AG09309 (cell line): ENCODE results near the gene EMC9.

Source experiments
- DNase-seq: peaks from one replicate; pipeline ENCODE4 v3.0.0-alpha.2; 2010; ENCODE audit warnings: low read depth
- H3K4me3 ChIP-seq: 2 replicates; pipeline ENCODE4 v1.5.1; 2011; ENCODE audit warnings: mild to moderate bottlenecking, low read depth, low read length, moderate library complexity; ENCODE audit not compliant: control insufficient read depth
- TF ChIP-seq, protein P1 (sequence below): IDR thresholded peaks from 2 replicates; pipeline ENCODE4 v1.5.1; 2011; ENCODE audit warnings: mild to moderate bottlenecking, low read depth, low read length, inconsistent platforms; ENCODE audit not compliant: insufficient read depth, control insufficient read depth; ENCODE audit errors: missing control alignments

EMC9 gene

DNA sequence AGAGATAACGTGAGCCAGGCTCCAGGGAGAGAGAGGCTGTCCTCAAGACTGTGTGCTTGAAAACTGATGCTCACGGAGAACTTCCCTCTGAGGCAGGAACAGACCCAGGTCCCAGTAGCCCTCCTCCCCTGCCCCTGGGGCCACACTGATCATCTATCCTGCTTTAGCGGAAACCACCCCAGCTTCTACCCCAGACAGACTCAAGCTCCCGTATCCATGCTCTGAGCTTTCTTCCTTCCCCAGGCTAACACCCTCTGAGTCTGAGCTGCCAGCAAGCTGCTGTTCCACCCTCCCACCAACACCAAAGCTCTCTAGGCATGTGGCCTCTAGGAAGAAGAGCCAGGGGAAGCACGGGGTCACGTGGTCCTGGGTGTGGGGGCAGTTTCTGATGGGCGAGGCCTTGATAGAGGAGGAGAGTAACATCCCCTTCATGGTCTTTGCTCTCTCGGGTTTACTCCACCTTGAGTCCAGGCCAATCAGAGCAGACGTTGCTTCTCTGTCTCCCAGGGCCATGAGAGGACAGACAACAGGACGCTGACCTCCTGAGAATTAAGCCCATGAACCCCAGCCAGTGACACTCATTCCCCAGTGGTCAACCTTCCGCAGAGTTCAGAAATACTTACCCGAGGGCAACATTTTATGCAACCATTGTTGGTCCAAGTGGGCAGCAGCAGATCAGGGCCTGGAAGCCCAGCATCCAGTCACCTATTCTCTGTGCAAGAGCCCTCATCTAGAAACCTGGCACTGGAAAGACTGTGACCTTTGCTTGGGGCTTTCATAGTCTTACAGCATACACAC lies 45.9 kb downstream of the EMC9 start:
- TF ChIP-seq, protein P1, sequence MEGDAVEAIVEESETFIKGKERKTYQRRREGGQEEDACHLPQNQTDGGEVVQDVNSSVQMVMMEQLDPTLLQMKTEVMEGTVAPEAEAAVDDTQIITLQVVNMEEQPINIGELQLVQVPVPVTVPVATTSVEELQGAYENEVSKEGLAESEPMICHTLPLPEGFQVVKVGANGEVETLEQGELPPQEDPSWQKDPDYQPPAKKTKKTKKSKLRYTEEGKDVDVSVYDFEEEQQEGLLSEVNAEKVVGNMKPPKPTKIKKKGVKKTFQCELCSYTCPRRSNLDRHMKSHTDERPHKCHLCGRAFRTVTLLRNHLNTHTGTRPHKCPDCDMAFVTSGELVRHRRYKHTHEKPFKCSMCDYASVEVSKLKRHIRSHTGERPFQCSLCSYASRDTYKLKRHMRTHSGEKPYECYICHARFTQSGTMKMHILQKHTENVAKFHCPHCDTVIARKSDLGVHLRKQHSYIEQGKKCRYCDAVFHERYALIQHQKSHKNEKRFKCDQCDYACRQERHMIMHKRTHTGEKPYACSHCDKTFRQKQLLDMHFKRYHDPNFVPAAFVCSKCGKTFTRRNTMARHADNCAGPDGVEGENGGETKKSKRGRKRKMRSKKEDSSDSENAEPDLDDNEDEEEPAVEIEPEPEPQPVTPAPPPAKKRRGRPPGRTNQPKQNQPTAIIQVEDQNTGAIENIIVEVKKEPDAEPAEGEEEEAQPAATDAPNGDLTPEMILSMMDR = no peak
- peak overlapping the region; percentile 64 for H3K4me3 ChIP-seq
- DNase-seq = no peak

DNA sequence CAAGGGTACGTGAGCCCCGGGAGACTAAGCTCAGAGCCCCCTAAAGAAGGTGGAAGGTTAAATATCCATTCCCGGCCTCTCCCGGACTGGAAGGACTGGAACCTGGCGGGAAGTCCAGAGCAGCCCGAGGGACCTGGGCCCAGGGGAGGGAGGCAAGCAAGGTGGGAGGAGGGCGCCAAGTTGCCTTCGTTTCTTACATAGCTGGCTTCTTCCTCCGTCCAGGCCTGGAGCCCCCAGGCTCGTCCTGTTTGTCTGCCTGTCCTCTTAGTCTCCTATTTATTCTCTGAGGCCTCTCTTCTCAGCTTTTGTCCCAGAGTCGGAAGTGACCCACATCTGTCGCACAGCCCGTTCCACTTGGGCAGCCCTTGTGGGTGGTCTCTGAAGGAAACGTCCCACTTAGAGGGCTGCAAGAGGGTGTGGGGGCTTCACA lies 46.5 kb downstream of the EMC9 start:
- TF ChIP-seq, protein P1 = no peak
- no peak for DNase-seq
- H3K4me3 ChIP-seq = peak overlapping the region; percentile 64

DNA sequence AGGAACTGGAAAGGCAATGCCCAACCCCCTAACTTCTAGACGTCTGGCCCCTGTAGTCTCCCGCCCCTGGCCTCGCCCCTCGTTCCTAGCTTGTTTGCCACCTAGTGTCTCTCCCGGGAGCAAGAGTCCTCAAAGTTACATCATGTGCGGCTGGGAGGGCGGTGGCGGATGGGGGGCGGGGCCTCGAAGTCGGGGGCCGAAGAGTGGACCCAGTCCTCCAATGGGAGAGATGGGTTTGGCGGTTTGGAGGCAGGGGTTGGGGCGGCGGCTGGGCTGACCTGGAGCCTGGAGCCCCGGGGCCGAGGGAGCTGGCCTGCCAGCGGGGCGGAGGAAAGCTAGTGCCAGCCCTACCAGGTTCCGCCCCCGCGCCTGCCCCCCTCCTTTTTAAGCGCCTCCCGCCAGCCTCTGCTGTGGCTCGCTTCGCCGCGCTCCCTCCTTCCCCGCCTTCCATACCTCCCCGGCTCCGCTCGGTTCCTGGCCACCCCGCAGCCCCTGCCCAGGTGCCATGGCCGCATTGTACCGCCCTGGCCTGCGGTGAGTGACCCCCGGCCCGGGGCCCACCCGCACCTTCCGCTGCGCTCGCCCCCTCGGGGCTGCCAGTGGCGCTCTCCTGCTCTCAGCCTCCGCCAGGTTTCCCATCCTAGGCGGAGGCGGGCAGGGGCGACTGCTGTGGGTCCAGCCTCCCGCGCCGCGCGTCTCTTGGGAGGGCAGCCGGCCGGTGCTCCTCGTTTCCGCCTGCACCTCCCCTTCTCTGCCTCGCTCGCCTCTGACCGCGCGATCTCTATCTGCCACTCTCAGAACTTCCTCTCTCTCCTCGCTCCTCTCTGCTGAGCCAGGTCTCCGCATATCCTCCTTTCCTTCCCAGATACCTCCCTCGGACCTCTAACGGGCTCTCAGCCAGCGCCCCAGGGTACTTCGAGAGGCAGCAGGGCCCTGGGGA lies 47.2 kb downstream of the EMC9 start, which contains the start of gene PCK2:
Gene PCK2 (plus strand): TSS at position 411 of the 940 bp plus-strand sequence. CDS start 95 bp downstream, at position 506.
- H3K4me3 ChIP-seq = peak within 1 kb of the TSS; percentile 64
- DNase-seq = peak; percentile 74
- TF ChIP-seq, protein P1 = peak; percentile 6

DNA sequence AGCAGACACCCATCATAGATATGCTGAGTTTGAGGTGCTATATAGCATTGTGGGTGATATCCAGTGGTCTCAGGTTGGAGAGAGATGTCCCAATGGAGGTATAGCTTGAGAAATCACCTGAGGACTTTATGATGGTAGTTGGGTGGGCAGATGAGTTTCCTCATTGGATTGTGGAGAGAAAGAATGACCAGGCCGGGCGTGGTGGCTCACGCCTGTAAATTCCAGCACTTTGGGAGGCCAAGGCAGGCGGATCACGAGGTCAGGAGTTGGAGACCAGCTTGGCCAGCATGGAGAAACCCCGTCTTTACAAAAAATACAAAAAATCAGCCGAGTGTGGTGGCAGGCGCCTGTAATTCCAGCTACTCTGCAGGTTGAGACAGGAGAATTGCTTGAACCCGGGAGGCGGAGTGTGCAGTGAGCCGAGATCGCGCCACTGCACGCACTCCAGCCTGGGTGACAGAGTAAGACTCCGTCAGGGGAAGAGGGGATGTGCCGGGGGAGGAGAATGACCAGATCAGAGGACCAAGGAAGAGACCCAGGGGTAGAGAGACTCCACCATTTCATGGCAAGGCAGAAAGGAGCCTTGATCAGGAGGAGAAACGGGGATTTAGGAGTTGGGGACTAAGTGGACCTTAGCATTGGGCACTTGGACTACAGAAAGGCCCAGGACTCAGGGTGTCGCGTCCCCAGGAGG lies 48.0 kb downstream of the EMC9 start:
- TF ChIP-seq, protein P1 = no peak

DNA sequence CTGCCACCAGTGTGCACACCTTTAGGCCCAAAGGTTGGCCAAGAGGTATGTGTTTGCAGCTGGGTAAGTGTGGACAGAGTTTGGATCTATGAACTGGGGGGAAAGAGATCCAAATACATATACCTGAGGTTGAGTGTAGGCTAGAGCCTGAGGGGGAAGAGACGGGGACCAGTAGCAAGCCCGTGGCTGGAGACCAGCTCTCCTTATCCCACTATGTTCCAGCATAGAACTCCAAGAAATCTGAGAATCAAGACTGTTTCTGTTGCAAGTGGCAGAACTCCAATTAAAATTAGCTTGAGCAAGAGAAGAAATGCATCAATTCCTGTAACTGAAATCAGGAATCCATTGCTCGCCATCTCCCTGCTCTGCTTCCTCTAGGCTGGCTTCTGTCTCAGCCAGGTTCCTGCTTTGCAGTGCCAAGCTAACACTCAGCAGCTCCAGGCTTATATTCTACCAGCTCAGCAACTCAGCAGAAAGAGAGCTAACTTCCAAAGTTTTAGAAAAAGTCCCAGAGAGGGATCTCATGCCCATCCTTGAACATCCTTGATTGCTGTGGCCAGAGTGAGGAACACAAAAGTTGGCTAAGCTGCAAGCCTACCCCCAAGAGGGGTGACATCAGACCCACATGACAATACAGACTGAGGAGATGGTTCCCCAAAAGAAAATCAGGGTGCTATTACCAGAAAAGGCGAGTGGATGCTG lies 48.7 kb downstream of the EMC9 start:
- no peak overlapping the region for H3K4me3 ChIP-seq
- DNase-seq = no peak
- TF ChIP-seq, protein P1 = no peak

More for the DNA sequence above, 48.0 kb downstream of the EMC9 start:
- H3K4me3 ChIP-seq = no peak overlapping the region
- no peak for DNase-seq
